KOPT-K1 (cell line): ENCODE data around the gene DUS1L.

ENCODE experiments used
- H3K27ac ChIP-seq: fragments of 200-600 bp; sonication (generic); 2 replicates; pipeline ENCODE4 v1.5.1; 2016; ENCODE audit warnings: antibody characterized with exemption, mild to moderate bottlenecking, low read depth, low read length; ENCODE audit not compliant: poor library complexity, severe bottlenecking
- H3K36me3 ChIP-seq: fragments of 200-600 bp; sonication (generic); 2 replicates; pipeline ENCODE4 v1.5.1; 2017; ENCODE audit warnings: antibody characterized with exemption, mild to moderate bottlenecking, low read length, moderate library complexity; ENCODE audit not compliant: insufficient read depth
- H3K9me3 ChIP-seq: fragments of 200-600 bp; sonication (generic); 2 replicates; pipeline ENCODE4 v1.5.1; 2017; ENCODE audit warnings: antibody characterized with exemption, low read length, mild to moderate bottlenecking; ENCODE audit not compliant: insufficient read depth, poor library complexity, severe bottlenecking

DUS1L gene

DNA sequence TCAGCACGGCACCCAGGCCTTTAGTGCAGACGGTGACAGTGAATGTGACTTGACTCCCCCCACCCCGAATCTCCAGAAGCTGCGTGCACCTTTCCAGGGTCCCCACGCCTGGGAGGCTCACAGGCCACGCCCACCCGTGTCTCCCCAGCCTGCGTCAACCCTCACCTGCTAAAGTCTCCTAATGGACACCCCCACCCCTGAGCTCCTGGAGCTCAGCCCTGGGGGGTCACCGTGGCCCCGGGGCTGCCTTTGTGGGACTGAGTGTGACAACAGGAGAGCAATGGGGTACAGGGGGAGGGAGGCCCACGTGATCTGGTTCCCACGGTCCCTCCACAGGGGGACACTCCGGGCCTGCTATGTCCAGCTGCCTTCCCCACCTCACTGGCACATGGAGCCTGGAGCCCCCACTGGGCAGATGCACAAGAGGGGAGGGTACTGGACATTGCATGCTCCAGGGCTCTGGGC, 39.8 kb upstream of the DUS1L start:
- Histone ChIP-seq H3K36me3 (no peaks in the 10 kb centered on the region), H3K9me3 (no peaks in the 10 kb centered on the region), H3K27ac (peak overlapping the region; percentile 89)

DNA sequence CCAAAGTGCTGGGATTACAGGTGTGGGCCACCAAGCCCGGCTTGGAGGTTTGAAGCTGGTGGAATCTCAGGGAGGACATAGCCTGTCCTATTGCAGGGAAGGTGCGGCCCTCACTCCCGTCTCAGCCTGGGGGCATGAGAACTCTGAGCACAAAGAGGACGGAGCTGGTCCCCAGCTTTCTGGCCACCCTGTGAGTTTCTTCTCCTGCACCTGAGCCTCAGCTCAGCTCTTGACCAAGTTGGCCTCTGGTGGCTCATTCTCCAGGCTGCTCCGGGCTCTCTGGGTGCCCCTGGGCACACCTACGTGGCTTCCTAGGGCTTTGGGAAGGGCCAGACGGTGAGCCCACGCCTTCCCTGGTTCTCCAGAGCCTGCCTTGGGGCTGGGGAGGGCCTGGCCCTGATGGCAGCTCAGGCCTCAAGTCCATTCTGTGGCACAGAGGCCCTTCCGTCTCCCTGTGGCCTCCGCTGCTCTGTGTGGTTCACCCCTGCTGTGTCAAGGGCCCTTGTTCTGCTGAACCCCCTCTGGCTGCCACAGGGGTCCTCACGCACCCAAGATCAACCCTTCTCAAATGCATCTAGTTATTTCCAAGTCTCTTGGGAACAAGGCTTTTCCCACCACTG, 39.3 kb upstream of the DUS1L start:
- Histone ChIP-seq H3K9me3 (no peaks in the 10 kb centered on the region), H3K36me3 (no peaks in the 10 kb centered on the region), H3K27ac (peak overlapping the region; percentile 89)

DNA sequence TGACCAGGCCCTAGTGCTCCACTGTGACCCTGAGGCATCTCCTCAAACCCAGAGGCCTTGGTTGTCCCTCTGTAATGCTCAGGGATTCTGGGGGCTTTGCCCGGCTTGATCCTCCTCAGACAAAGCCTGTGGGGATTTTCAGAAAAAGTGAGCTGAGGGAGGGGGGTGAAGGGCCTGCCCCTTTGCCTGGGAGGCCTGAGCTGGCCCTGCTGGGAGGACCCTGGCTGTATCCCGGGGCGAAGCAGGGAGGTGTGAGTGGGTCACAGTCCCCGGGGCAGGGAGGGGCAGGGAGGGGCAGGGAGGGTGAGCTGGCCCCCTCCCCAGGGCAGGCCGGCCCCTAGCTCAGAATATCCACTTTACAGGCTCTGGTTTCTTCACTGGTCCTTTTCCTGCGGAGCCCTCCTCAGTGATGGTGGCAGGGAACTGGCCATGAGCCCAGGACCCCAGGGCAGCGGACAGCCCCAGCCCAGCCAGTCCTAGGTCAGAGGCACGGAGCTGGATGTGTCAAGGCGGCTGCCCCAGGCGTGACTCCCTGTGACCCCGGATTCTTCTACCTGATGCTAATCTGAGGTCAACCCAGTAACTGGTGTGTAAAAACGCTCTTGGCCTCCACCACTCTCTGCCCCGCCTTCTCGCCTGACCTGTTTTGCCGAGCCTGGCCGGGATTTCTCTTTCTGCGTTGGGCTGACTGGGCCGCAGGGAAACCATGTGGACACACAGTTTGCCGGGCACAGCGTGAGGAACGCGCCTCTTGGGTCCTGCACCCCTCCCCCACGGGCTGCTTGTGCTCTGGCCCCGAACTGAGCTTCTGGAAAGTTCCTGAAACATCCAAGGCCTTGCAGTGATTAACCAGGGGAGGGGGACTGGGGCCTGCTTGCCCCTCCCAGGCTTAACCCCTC, 38.2 kb upstream of the DUS1L start:
- H3K27ac ChIP-seq, result no peak overlapping the region
- no peaks in the 10 kb centered on the region for H3K36me3 ChIP-seq
- no peaks in the 10 kb centered on the region for H3K9me3 ChIP-seq

DNA sequence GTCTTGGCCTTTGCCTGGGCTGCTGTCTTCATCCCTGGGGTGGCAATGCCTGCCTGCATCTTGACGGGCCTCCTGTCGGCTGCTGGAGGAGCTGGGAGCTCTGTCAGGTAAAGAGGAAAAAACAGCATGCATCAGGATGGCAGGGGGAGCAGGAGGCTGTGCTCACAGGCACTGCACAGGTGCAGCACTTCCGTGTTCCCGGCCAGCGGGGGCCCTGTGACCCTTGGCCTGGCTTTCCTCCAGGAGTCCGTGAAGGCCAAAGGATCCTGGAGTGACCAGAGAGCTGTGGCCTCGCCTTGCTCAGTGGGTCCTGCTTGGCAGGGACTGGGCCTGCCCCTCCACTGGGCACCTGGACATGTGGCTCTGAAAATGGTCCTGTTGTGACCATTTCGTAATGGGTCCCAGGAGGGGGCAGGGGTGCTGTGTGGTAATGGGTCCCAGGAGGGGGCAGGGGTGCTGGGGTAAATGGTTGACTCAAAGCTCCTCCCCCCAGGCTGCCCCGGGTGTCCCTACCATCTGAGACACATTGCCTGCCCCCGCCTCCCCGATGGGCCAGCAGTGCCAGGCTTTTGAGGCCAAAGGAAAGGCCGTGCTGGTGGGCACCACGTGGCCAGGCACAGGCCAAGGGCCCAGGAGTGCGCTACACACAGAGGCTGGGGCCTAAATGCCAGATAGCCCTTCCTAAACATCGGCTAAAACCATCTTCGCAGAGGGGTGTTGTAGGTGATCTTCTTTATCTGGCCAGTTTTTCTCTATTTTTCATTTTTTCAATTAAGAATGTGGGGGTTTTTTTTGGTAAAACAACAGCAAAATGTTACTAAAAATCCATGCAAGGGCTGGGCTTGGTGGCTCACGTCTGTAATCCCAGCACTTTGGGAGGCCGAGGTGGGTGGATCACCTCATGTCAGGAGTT, 36.4 kb upstream of the DUS1L start:
- peak overlapping the region; percentile 95 for H3K27ac ChIP-seq
- no peaks in the 10 kb centered on the region for H3K9me3 ChIP-seq
- 0 out of 2 replicates have a peak, but pooled peaks cover 2% of the 10 kb centered on the region for H3K36me3 ChIP-seq

DNA sequence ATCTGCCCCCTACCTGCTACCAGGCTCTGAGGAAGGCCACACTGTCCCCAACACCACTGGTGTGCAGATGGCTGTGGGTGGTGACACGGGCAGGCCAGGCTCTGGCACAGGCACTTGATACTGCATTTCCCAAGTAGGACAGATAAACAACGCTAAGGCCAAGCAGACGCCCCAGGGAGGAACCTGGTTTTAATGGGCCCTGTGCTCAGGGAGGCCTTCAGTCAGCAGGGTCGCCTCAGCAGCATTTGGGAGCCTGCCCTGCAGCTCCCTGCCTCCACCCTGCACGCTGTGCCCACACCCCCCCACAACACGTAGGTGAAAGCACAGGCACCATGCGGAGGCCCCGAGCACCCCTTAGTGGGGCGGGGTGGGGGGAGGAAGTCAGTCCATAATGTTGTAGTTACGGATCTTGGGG, 35.7 kb upstream of the DUS1L start:
- peaks cover 9% of the 10 kb centered on the region for H3K36me3 ChIP-seq
- no peaks in the 10 kb centered on the region for H3K9me3 ChIP-seq
- peak overlapping the region; percentile 95 for H3K27ac ChIP-seq

DNA sequence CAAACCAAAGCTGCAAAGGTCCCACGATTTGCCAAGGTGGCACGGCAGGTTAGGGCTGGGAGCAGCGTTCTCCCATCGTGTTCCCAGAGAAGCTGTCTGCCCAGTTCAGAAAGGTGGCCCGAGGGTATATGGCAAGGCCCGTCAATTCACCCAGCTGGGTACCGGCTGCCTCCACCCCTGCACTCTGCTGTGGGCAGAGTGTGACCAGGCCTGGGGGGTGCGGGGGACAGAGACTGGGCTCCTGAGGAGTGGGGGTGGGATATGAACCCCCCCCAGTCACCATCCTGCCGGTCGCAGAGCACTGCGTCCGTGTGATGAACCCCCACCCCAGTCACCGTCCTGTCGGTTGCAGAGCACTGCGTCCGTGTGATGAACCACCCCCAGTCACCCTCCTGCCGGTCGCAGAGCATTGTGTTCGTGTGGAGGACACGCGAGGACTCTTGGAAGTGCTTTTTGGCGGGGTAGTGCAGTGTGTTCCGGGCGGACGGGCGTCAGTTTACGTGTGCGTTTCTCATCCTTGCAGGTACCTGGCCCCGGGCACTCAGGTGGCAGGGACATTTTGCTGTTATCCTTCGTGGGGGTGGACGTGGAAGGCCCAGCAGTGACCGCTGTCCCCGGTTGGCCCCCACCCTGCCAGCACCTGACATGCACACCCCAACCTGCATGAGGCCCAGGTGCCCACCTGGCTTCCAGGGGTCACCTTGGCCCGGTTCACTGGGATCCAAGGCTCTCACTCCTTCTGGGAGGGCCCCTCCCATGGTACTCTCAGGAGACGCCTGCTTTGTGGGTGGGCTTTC, 35.1 kb upstream of the DUS1L start:
- Histone ChIP-seq H3K9me3 (no peaks in the 10 kb centered on the region), H3K27ac (peak overlapping the region; percentile 95), H3K36me3 (peaks cover 15% of the 10 kb centered on the region)

DNA sequence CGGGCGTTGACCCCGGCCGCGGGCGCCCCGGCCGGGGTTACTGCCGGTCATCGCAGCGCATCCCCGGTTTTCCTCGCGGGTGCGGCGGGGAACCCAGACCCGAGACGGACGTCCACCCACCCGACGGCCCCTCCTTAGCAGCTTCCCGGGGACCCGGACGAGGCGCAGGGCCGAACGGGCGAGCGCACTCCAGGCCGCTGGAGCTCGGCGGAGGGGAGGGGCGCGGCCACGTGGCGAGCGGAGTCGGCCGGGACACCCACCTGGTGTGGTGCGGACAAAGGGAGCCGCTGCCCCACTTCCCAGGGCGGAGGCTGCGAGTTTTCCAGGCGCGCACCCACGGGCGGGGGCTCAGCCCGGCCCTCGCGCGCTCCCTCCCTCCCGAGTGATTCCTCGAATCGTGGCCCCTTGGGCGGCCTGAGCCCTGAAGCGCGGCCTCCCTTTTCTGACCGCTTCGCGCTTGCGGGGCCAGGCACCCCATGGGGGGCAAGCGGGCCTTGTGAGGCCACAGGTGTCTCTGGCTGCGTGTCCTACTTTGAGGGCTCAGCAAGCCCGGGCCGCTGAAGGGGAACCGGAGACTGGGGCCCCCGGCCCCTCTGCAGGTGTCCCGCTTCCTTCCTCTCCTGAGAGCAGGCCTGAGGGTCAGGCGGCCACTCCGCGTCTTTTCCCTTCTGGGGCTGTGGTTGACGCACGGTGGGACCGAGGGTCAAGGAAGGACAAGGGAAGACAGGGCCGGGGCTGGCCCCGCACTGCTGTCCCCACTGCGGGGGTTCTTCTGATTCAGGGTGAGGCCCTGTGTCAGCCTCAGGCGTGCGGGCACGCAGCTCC, 33.5 kb upstream of the DUS1L start:
- Histone ChIP-seq H3K36me3 (peaks cover 29% of the 10 kb centered on the region), H3K27ac (peak overlapping the region; percentile 95), H3K9me3 (no peaks in the 10 kb centered on the region)

DNA sequence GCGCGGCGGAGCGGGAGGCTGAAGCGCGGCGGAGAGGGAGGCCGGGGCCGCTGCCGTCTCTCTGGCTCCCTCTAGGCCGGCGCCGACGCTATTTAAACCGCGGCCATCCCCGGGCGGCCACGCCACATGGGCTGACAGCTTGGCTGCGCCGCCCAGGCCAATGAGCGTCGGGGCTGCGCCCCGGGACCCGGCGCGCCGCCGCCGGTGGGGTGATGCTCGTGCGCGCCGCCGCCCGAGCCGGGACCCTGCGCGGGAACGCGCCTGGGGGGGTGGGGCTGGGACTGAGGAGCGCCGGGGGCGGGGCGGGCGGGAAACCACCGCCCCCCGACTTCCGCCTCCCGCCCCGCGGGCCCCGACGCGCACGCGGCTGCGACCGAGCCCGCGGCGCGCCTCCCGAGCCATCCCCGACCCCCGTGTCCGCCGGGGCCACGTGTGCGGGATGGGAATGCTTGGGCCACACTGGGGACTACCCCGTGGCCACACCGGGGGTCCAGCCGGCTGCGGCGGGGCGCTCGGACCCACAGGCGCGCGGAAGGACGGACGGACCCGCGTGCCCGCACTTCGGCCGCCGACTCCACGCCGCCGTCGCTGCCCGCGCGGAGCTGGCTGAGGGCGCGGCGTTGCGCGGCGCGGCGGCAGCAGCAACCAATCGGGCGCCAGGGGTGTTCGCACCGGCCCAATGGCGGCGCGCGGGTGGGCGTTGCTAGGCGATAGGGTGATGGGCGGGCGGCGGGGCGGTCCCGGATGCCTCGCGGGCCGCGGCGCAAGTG, 32.8 kb upstream of the DUS1L start, which contains the start of gene FASN:
Gene FASN, minus strand, starts transcription at position 68 of the 770 bp plus-strand sequence. CDS start 1,791 bp downstream, outside the sequence.
- Histone ChIP-seq H3K36me3 (peaks cover 37% of the 10 kb centered on the region), H3K27ac (peak within 1 kb of the TSS; percentile 95), H3K9me3 (no peaks in the 10 kb centered on the region)

DNA sequence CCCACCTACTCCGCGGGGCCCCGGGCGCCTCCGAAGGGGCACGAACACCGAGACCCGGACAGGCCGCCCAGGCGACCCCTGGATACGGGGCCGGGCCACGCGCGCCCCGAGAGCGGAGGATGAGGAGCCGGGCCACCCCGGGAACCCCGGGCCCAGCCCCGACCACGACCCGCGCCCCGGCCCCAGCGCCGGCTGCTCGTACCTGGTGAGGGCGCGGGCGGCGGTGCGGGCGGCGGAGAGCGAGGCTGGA, 32.2 kb upstream of the DUS1L start:
- Histone ChIP-seq H3K27ac (peak overlapping the region; percentile 95), H3K9me3 (no peaks in the 10 kb centered on the region), H3K36me3 (peaks cover 42% of the 10 kb centered on the region)

DNA sequence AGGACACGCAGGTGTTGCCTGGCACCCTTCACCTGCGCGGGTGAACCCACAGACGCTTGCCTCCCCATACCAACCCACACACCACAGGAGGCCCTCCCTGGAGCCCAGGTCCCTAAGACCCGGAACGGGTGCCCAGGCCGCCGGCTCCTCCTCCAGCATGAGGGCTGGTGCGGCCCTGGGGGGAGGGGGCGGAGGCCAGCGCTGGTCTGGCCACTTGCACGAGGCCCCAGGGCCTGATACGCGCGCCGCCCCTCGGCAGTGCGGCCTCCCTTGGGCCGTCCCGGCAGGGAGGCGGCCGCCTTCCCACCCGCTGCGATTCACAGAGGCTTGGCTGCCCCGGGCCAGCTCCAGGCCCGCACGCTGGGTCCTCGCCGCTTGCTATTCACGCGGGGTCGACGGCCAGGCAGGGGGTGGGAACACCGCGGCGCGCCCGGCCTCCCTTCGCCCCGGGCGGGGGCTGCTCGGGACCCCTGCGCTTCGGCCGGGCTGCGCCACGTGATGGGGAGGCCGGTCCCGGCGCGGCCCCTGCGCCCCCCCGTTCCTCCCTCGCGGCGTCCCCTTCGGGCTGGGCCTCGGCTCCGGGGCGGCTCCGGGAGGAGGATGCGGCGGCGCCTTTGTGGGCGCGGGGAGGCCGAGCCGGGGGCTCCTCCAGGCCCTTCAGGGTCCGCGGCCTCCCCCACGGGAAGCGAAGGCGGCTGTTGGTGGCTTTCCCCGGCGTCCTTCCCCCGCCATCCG, 31.7 kb upstream of the DUS1L start:
- Histone ChIP-seq H3K36me3 (peaks cover 47% of the 10 kb centered on the region), H3K27ac (peak overlapping the region; percentile 95)

DNA sequence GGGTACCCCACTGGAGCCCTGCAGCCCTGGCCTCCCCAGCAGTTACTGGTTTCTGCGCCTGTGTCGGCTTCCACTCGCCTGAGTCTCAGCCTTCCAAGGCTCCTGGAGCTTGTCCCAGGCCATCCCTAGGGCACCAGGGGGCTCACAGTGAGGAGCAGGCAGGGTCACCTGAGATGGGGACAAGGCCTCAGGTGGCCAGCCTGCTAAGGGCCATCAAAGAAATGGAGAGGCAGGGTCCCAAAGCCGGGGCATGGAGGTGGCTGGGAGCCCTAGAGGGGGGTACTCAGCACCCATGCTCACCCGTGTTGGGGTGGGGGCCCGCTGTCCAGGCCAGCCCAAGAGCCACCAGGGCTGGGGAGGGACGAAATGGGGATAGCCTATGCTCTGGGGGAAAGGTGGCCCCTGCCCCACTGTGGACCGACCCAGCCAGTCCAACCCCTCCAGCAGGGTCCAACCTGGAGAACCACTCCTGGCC, 31.1 kb upstream of the DUS1L start:
- Histone ChIP-seq H3K9me3 (no peaks in the 10 kb centered on the region), H3K27ac (peak overlapping the region; percentile 95), H3K36me3 (peaks cover 53% of the 10 kb centered on the region)

More for the DNA sequence above, 31.7 kb upstream of the DUS1L start:
- no peaks in the 10 kb centered on the region for H3K9me3 ChIP-seq

DNA sequence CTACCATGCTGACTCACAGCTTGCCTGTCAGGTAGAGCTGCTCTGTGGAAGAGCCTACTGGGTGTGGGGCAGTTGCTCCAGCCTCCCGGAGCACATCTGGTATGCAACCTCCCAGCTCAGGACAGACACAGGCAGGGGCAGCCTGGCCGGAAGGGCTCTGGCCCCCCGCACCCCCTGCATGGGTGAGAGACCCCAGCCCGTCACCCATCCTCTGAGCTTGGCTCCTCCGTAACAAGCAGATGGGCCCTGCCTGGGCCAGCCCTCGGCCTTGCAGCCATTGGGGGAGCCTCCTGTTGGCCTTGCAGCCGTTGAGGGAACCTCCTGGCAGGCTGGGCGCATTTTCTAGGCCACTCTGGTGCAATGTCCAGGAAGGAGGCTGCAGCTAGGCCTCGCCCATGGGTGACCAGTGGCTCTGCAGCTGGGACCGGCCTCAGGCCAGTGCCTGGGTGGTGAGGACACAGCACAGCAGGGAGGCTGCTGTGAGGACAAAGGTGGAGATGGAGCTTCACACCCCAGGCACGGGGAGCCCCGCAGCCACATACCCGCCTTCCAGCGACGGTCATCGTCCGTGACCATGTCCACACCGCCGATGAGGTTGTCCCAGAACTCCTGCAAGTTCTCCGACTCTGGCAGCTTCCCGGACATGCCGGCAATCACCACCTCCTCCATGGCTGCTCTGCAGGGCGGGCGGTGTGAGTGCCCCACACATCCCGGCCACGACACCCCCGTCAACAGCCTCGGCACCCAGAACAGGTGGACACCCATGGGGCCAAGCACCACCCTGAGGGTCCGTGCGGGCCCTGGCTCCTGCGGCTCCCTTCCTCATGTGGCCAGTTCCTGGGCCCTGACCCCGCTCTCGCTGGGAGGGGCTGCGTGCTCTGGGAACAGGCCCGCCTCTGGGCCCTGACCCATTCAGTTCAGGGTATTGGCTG, 30.4 kb upstream of the DUS1L start:
- H3K9me3 ChIP-seq, result no peaks in the 10 kb centered on the region
- peak overlapping the region; percentile 95 for H3K27ac ChIP-seq
- H3K36me3 ChIP-seq, result peaks cover 60% of the 10 kb centered on the region
